Activated CD4-positive, alpha-beta memory T cell treated with anti-CD3 and anti-CD28 coated beads, Interleukin-2, amount 10 ng/mL, durations not matched to agents 7 days and 5 days (primary cell): ENCODE measurements around the gene SIGLEC9. TPM values are rescaled to one million over a fixed set of nuclear protein-coding genes. Genes with fewer than 3 reads are reported as not detected.
"Not testable (repeated sequence)": the region's sequence is repeated elsewhere in the genome, so short reads cannot be mapped to it uniquely, and the experiment has no call there.

Experiments used
- CTCF ChIA-PET: fragments of 350-600 bp; sonication (Branson Sonifier 250); formaldehyde crosslinking; loops from one replicate; lab custom pipeline; 2021; ENCODE audit warnings: antibody characterized with exemption, inconsistent platforms; lab: Charles Lee
- POLR2A ChIA-PET: fragments of 350-600 bp; sonication (Branson Sonifier 250); formaldehyde crosslinking; loops from one replicate; lab custom pipeline; 2021; ENCODE audit warnings: antibody characterized with exemption; lab: Charles Lee
- DNase-seq: peaks from one replicate; pipeline ENCODE4 v3.0.0-alpha.2; 2020
- H3K27ac Mint-ChIP-seq: one replicate; pipeline ENCODE4 v1.8.0; 2021; ENCODE audit warnings: mild to moderate bottlenecking, mixed read lengths
- H3K27me3 Mint-ChIP-seq: one replicate; pipeline ENCODE4 v1.8.0; 2021; ENCODE audit warnings: mixed read lengths
- H3K36me3 Mint-ChIP-seq: one replicate; pipeline ENCODE4 v1.8.0; 2021; ENCODE audit warnings: low read depth, mixed read lengths
- H3K4me1 Mint-ChIP-seq: one replicate; pipeline ENCODE4 v1.8.0; 2021; ENCODE audit warnings: mixed read lengths
- H3K4me3 Mint-ChIP-seq: one replicate; pipeline ENCODE4 v1.8.0; 2021; ENCODE audit warnings: mild to moderate bottlenecking, mixed read lengths
- H3K9me3 Mint-ChIP-seq: one replicate; pipeline ENCODE4 v1.8.0; 2021; ENCODE audit warnings: mixed read lengths
- total RNA-seq, 2 experiments: library from RNA; stranded (reverse); gene quantifications; one replicate each; pipeline ENCODE4 v1.2.3, GENCODE V29; 2021

SIGLEC9 gene
- total RNA-seq, 2 experiments from 2014 or later, result 1.1 to 1.7 TPM

- no peak overlapping the region for H3K27ac Mint-ChIP-seq
- peaks cover 53% of the 10 kb centered on the region for H3K4me1 Mint-ChIP-seq
Observed at GRCh38 chr19:51161867-51162496, 37.3 kb downstream of the SIGLEC9 start.

GRCh38 chr19:51163257-51163656 lies 38.6 kb downstream of the SIGLEC9 start:
- ChIA-PET POLR2A (no interaction called here), CTCF (interaction anchor here (10.0 kb wide), 1 partner anchor 96 kb away, joined by 180 read pairs; no protein-coding TSS in a partner anchor)
- H3K36me3 Mint-ChIP-seq, result peaks cover 4% of the 10 kb centered on the region
- no peaks in the 10 kb centered on the region for H3K9me3 Mint-ChIP-seq
- peaks cover 14% of the 10 kb centered on the region for H3K27me3 Mint-ChIP-seq
- H3K4me1 Mint-ChIP-seq, result peaks cover 63% of the 10 kb centered on the region
- no peak overlapping the region for H3K4me3 Mint-ChIP-seq
- H3K27ac Mint-ChIP-seq, result no peak overlapping the region
- no peak for DNase-seq

More at GRCh38 chr19:51161867-51162496, 37.3 kb downstream of the SIGLEC9 start:
- Mint-ChIP-seq H3K27me3 (peaks cover 16% of the 10 kb centered on the region), H3K36me3 (no peaks in the 10 kb centered on the region), H3K4me3 (no peak overlapping the region), H3K9me3 (no peaks in the 10 kb centered on the region)
- ChIA-PET CTCF (interaction anchor here (0.6 to 10.0 kb wide), 4 partner anchors 70 to 276 kb away, joined by 4 to 180 read pairs (median 4); no protein-coding TSS in a partner anchor), POLR2A (interaction anchor here (1.4 kb wide), 1 partner anchor 96 kb away, joined by 7 read pairs; no protein-coding TSS in a partner anchor)
- DNase-seq, result no peak

GRCh38 chr19:51164215-51164614 lies 39.5 kb downstream of the SIGLEC9 start:
- Mint-ChIP-seq H3K27me3 (peaks cover 14% of the 10 kb centered on the region), H3K4me3 (no peak overlapping the region), H3K4me1 (peaks cover 65% of the 10 kb centered on the region), H3K27ac (no peak overlapping the region), H3K36me3 (peaks cover 9% of the 10 kb centered on the region), H3K9me3 (no peaks in the 10 kb centered on the region)
- no peak for DNase-seq
- CTCF ChIA-PET, result no interaction called here
- POLR2A ChIA-PET, result no interaction called here

DNA sequence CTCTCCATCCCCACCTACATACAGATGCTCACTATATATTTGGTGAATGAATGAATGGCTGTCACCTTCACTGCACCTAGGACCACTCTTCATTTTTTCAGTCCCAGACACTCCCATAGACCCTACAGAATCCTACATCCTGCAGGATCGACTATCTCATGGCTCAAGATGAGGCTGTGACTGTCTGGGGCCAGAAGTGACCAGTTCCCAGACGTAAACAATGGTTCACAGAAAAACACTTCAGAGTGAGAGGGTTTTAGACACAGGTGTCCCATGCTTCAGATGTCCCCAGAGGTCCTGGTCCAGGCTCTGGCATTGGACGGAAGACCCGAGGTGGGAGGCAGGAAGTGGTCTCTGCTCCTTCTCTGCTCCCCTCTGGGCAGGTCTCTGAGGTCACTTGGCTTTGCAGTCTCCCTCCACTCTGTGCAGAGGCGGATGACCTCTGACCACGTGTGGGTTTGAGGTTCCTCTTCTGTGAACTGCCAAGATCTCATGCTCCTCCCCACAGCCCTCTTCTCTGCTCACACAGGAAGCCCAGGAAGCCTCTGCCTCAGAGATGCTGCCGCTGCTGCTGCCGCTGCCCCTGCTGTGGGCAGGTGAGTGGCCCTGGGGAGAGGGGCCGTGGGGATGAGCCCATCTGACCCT lies 42.3 kb downstream of the SIGLEC9 start:
- peaks cover 64% of the 10 kb centered on the region for H3K4me1 Mint-ChIP-seq
- peak; percentile 76 for DNase-seq
- peak overlapping the region; percentile 68 for H3K27ac Mint-ChIP-seq
- ChIA-PET POLR2A (no interaction called here), CTCF (interaction anchor here (1.5 kb wide), 1 partner anchor 91 kb away, joined by 3 read pairs; no protein-coding TSS in a partner anchor)
- H3K4me3 Mint-ChIP-seq, result peak overlapping the region; percentile 80
- H3K36me3 Mint-ChIP-seq, result peaks cover 23% of the 10 kb centered on the region
- H3K9me3 Mint-ChIP-seq, result no peaks in the 10 kb centered on the region
- H3K27me3 Mint-ChIP-seq, result peaks cover 23% of the 10 kb centered on the region

GRCh38 chr19:51168564-51169282 lies 44.0 kb downstream of the SIGLEC9 start:
- Mint-ChIP-seq H3K27me3 (peaks cover 20% of the 10 kb centered on the region), H3K4me3 (peak overlapping the region; percentile 80), H3K27ac (no peak overlapping the region), H3K36me3 (peaks cover 23% of the 10 kb centered on the region), H3K9me3 (no peaks in the 10 kb centered on the region), H3K4me1 (peaks cover 54% of the 10 kb centered on the region)
- ChIA-PET CTCF (interaction anchor here (0.7 to 3.3 kb wide), 8 partner anchors 8 to 166 kb away, joined by 3 to 26 read pairs (median 4); no protein-coding TSS in a partner anchor), POLR2A (no interaction called here)
- DNase-seq, result no peak

DNA sequence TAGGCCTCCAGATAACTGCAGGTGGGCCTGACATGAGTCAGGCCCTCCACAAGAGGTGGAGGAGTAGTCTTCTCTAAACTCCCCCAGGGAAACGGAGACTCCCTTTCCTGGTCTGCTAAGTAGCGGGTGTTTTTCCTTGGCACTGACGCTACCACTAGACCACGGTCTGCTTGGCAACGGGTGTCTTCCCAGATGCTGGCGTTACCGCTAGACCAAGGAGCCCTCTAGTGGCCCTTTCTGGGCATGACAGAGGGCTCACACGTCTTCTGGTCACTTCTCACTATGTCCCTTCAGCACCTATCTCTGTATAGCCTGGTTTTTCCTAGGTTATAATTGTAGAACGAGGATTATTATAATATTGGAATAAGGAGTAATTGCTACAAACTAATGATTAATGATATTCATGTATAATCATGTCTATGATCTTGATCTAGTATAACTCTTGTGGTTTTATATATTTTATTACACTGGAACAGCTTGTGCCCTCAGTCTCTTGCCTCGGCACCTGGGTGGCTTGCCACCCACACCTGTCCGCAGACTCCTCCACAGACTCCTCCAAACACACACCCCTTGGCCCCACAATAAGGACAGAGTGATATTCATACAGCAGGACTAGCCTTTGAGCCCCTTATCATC lies 44.7 kb downstream of the SIGLEC9 start:
- DNase-seq, result peak; percentile 72
- H3K36me3 Mint-ChIP-seq, result peaks cover 23% of the 10 kb centered on the region

DNA sequence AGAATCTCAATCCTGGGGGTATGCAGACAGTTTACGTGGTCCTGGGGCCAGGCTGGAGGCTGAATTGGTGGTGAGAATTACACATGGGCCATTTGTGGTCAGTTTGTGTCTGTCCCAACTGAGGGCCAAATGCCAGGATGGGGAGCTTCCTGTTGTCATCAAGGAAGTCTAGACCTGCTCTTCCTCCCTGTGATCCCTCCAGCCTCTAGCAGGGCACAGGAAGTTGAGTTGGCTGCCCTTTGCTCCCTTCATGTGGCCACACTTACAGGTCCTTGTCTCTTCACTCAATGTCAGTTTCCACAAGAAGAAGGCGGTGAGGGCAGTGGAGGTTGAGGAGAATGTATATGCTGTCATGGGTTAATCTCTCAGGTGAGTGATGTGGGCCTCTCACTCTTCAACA lies 47.5 kb downstream of the SIGLEC9 start:
- ChIA-PET CTCF (no interaction called here), POLR2A (no interaction called here)
- no peak for DNase-seq
- Mint-ChIP-seq H3K27me3 (peaks cover 17% of the 10 kb centered on the region), H3K27ac (no peak overlapping the region), H3K4me1 (peaks cover 37% of the 10 kb centered on the region), H3K9me3 (no peaks in the 10 kb centered on the region), H3K36me3 (peaks cover 22% of the 10 kb centered on the region), H3K4me3 (no peak overlapping the region)

More for the DNA sequence above, 44.7 kb downstream of the SIGLEC9 start:
- peaks cover 51% of the 10 kb centered on the region for H3K4me1 Mint-ChIP-seq
- CTCF ChIA-PET, result interaction anchor here (0.9 to 3.3 kb wide), 6 partner anchors 8 to 90 kb away, joined by 3 to 26 read pairs (median 6); no protein-coding TSS in a partner anchor
- H3K9me3 Mint-ChIP-seq, POLR2A ChIA-PET, H3K27ac Mint-ChIP-seq: not testable (repeated sequence)
- peaks cover 18% of the 10 kb centered on the region for H3K27me3 Mint-ChIP-seq
- peak overlapping the region; percentile 80 for H3K4me3 Mint-ChIP-seq

DNA sequence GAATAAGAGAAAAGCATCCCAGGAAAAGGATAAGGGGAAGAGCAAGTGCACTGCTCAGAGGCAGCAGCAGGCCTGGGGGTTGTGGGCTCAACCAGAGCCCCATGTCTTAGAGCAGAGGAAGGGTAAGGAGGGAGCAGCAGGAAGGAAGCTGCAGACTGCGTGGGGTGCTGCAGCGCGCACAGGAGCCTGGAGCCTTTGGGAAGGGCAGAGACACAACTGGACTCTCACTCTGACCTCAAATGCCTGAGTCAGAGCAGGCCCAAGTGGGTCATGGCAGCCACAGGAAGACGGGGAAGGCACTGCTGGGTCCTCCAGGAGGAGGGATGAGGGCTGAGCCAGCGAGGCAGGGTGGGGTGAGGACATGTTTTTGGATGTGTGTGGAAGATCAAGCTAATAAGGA lies 49.0 kb downstream of the SIGLEC9 start:
- Mint-ChIP-seq H3K27ac (no peak overlapping the region), H3K4me3 (no peak overlapping the region), H3K4me1 (peaks cover 22% of the 10 kb centered on the region), H3K9me3 (no peaks in the 10 kb centered on the region), H3K27me3 (peaks cover 21% of the 10 kb centered on the region), H3K36me3 (peaks cover 16% of the 10 kb centered on the region)
- ChIA-PET POLR2A (no interaction called here), CTCF (interaction anchor here (1.1 to 1.4 kb wide), 2 partner anchors 17 to 86 kb away, joined by 3 to 5 read pairs; no protein-coding TSS in a partner anchor)
- no peak for DNase-seq

- no peak overlapping the region for H3K4me3 Mint-ChIP-seq
- no peaks in the 10 kb centered on the region for H3K9me3 Mint-ChIP-seq
- peaks cover 15% of the 10 kb centered on the region for H3K4me1 Mint-ChIP-seq
- no peak overlapping the region for H3K27ac Mint-ChIP-seq
- DNase-seq, result no peak
- POLR2A ChIA-PET, result interaction anchor here (1.2 kb wide), 1 partner anchor 74 kb away, joined by 4 read pairs; no protein-coding TSS in a partner anchor
- peaks cover 22% of the 10 kb centered on the region for H3K27me3 Mint-ChIP-seq
- CTCF ChIA-PET, result no interaction called here
- H3K36me3 Mint-ChIP-seq, result no peaks in the 10 kb centered on the region
Observed at GRCh38 chr19:51179256-51179655, 54.5 kb downstream of the SIGLEC9 start.

Other genes with a start within 250 kb of the SIGLEC9 start
- gene KLK4, start 213.5 kb upstream of the SIGLEC9 start, total RNA-seq, result not detected
- not detected for gene KLK5, start 171.9 kb upstream of the SIGLEC9 start, total RNA-seq
- gene KLK6, start 155.3 kb upstream of the SIGLEC9 start, total RNA-seq, result not detected
- gene KLK7, start 141.0 kb upstream of the SIGLEC9 start, total RNA-seq, result not detected
- gene KLK8, start 123.3 kb upstream of the SIGLEC9 start, total RNA-seq, result not detected
- not detected for gene KLK10, start 105.2 kb upstream of the SIGLEC9 start, total RNA-seq
- not detected for gene KLK11, start 98.3 kb upstream of the SIGLEC9 start, total RNA-seq
- not detected for gene KLK12, start 89.9 kb upstream of the SIGLEC9 start, total RNA-seq
- gene KLK13, start 59.8 kb upstream of the SIGLEC9 start, total RNA-seq, result not detected
- gene KLK14, start 42.0 kb upstream of the SIGLEC9 start, total RNA-seq, result under 1 TPM in 1 of 2 experiments, not detected in 1; 0.20 TPM
- 1 to 10 TPM; 9.0 to 9.4 TPM for gene CTU1, start 16.5 kb upstream of the SIGLEC9 start, total RNA-seq
- not detected for gene SIGLEC7, start 17.4 kb downstream of the SIGLEC9 start, total RNA-seq
- gene CD33, start 100.2 kb downstream of the SIGLEC9 start, total RNA-seq, result 10 to 100 TPM; 21.1 to 23.7 TPM
- gene SIGLECL1, start 126.2 kb downstream of the SIGLEC9 start, total RNA-seq, result under 1 TPM in 1 of 2 experiments, not detected in 1; 0.18 TPM
- gene IGLON5, start 186.7 kb downstream of the SIGLEC9 start, total RNA-seq, result under 1 TPM; 0.68 to 0.81 TPM
- gene VSIG10L, start 217.2 kb downstream of the SIGLEC9 start, total RNA-seq, result 1 to 10 TPM; 2.3 to 2.5 TPM
- gene ETFB, start 241.5 kb downstream of the SIGLEC9 start, total RNA-seq, result 100 to 1,000 TPM; 126 to 131 TPM
- gene CLDND2, start 244.1 kb downstream of the SIGLEC9 start, total RNA-seq, result 1 to 10 TPM; 6.4 to 8.2 TPM
- 100 to 1,000 TPM; 417 to 428 TPM for gene NKG7, start 247.7 kb downstream of the SIGLEC9 start, total RNA-seq